Transverse colon (tissue), 1 donor: ENCODE measurements around the gene PASK.

Experiments used
- EP300 ChIP-seq: sonication (generic); formaldehyde crosslinking; IDR thresholded peaks from one replicate; pipeline ENCODE4 v1.6.1; 2017; ENCODE audit warnings: antibody characterized with exemption, low read depth
- POLR2A ChIP-seq: fragments of 450-650 bp; IDR thresholded peaks from one replicate; pipeline ENCODE4 v1.6.1; 2016; ENCODE audit warnings: antibody characterized with exemption, mild to moderate bottlenecking, moderate library complexity

GRCh38 chr2:241087420-241088268 is 61.6 kb downstream of the PASK start:
- TF ChIP-seq POLR2A (no peak), EP300 (no peak)
